Keratinocyte (primary cell): ENCODE measurements around the gene EML1.

Experiments used
- CTCF ChIP-seq, 3 experiments: IDR thresholded peaks in 1 of 3; conservative IDR thresholded peaks in 1 of 3; optimal IDR thresholded peaks in 1 of 3; 2 replicates in 2 of 3; 3 replicates in 1 of 3; pipeline versions ENCODE3 to v1.5.1; 2011; ENCODE audit warnings: low read length in 3 of 3, mild to moderate bottlenecking in 3 of 3, moderate library complexity in 2 of 3, control low read depth in 1 of 3, inconsistent platforms in 1 of 3; ENCODE audit not compliant: insufficient read depth in 2 of 3; ENCODE audit errors: extremely low read depth in 1 of 3
- EZH2 ChIP-seq: IDR thresholded peaks from one replicate; pipeline ENCODE4 v1.6.1; 2012; ENCODE audit warnings: inconsistent platforms, mild to moderate bottlenecking, low read length, moderate library complexity

GRCh38 chr14:99788713-99789112 is 4.5 kb upstream of the EML1 start:
- TF ChIP-seq CTCF (optimal IDR thresholded peaks at IDR 0.05 in 1 of 3, IDR thresholded peaks at IDR 0.05 in 1 of 3, conservative IDR thresholded peaks at IDR 0.05 in 1 of 3; ENCODE audit: extremely low read depth in 1 of 3, insufficient read depth in 2 of 3, low read length in 3 of 3), result no peak
- TF ChIP-seq EZH2, result no peak
